Thymus (tissue), 11 donors: ENCODE results near the gene TMEM54. TPM values are rescaled to one million over a fixed set of nuclear protein-coding genes. Genes with fewer than 3 reads are reported as not detected.

Experiments
- DNase-seq, 9 donors: peaks; one replicate each; pipeline ENCODE4 v3.0.0-alpha.2; 2013; ENCODE audit warnings: low spot score in 9 of 9, low read depth in 6 of 9, missing footprints in 1 of 9
- H3K27ac ChIP-seq, 2 donors: one replicate each; pipeline ENCODE4 v1.5.1; 2013; ENCODE audit warnings: control low read depth in 1 of 2, low read depth in 1 of 2, low read length in 1 of 2, mild to moderate bottlenecking in 1 of 2, moderate library complexity in 1 of 2
- H3K27me3 ChIP-seq, 2 donors: one replicate each; pipeline ENCODE4 v1.5.1; 2013; ENCODE audit warnings: low read length in 1 of 2; ENCODE audit not compliant: control insufficient read depth in 2 of 2, insufficient read depth in 1 of 2
- H3K36me3 ChIP-seq, 2 donors: one replicate each; pipeline ENCODE4 v1.5.1; 2013; ENCODE audit warnings: low read length in 1 of 2, mild to moderate bottlenecking in 1 of 2, moderate library complexity in 1 of 2; ENCODE audit not compliant: control insufficient read depth in 2 of 2, insufficient read depth in 2 of 2
- H3K4me1 ChIP-seq, 2 donors: one replicate each; pipeline ENCODE4 v1.5.1; 2013; ENCODE audit warnings: low read length in 2 of 2; ENCODE audit not compliant: control insufficient read depth in 2 of 2, insufficient read depth in 2 of 2
- H3K4me3 ChIP-seq, 2 donors: one replicate each; pipeline ENCODE4 v1.5.1; 2013; ENCODE audit warnings: low read length in 2 of 2, control low read depth in 1 of 2, mild to moderate bottlenecking in 1 of 2
- H3K9me3 ChIP-seq, 2 donors: one replicate each; pipeline ENCODE4 v1.5.1; 2013; ENCODE audit warnings: low read length in 1 of 2, mild to moderate bottlenecking in 1 of 2; ENCODE audit not compliant: control insufficient read depth in 2 of 2, insufficient read depth in 1 of 2
- WGBS: extraction: QIAGEN DNeasy Blood & Tissue Kit; methylation state at CpG from one replicate; pipeline ENCODE4 v1.1.7; 2013; 5-methylcytosine and 5-hydroxymethylcytosine counted together
- polyA plus RNA-seq: library from polyadenylated mRNA; stranded (reverse); fragments of 200-250 nt; gene quantifications from one replicate; pipeline ENCODE4 v1.2.3, GENCODE V29; 2013
- total RNA-seq: library from RNA; stranded (reverse); fragments of 120-200 nt; gene quantifications from one replicate; pipeline ENCODE4 v1.2.4, GENCODE V29; 2013
- donor health status: healthy.

Gene TMEM54
- total and polyA plus RNA-seq, 2 donors: 2.2 to 12.9 TPM

DNA sequence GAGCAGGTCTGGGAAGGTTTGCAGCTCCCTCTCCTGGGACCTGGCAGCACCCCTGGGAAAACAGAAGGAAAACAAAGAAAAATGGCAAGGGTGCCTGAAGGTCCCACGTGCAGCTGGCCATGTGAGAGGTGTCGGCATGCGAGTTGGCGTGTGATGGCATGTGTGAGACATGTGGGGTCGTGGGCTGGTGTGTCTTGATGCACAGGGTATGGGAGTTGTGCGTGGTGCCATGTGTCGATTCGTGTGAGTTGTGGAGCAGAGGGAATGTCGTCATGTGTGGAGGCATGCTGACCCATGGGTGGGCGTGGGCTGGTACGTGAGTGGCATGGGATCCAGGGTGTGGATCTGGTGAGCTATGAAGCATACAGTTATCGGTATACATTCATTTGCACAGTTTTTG lies 13.6 kb downstream of the TMEM54 start:
- 82% methylated on average over 12 of the region's 12 CpGs for WGBS
- no peak for DNase-seq

DNA sequence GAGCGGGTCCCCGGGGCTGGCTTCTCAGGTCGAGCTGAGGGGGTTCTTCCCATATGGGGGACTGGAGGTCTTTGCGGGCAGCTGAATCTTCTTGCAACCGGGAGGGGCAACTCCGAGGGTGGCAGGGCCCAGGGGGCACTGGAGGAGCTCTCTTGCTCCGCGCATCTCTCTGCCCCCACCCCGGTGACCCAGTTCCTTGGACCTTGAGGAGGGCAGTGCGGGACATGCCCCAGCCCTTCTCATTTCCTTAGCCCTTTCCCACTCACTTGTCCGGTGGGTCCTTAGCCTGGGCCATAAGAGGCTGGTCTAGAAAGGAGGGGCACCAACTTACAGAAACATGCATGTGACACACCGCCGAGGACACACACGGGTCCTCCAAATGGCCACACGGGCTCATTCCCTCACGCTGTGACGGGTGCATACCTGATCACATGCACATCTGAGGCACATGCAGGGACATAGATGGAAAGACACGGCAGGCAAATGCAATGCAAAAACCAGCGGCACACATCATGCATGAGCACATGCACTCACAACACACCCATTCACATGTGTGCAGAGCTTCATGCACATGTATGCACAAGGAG lies 14.3 kb downstream of the TMEM54 start:
- H3K9me3 ChIP-seq: peaks cover 0 to 3% of the 10 kb centered on the region in 2 donors
- H3K4me1 ChIP-seq: peaks cover 0 to 4% of the 10 kb centered on the region in 2 donors
- WGBS: 53% methylated on average over 19 of the region's 19 CpGs
- H3K27ac ChIP-seq: no peak overlapping the region
- peaks cover 43 to 94% of the 10 kb centered on the region in 2 donors for H3K27me3 ChIP-seq
- no peak for DNase-seq
- no peak overlapping the region for H3K4me3 ChIP-seq
- no peaks in the 10 kb centered on the region for H3K36me3 ChIP-seq

More for the DNA sequence above, 13.6 kb downstream of the TMEM54 start:
- Histone ChIP-seq H3K27ac (no peak overlapping the region), H3K4me3 (no peak overlapping the region), H3K36me3 (no peaks in the 10 kb centered on the region), H3K4me1 (peaks cover 0 to 4% of the 10 kb centered on the region in 2 donors), H3K27me3 (peaks cover 50 to 94% of the 10 kb centered on the region in 2 donors), H3K9me3 (peaks cover 3 to 7% of the 10 kb centered on the region in 2 donors)

DNA sequence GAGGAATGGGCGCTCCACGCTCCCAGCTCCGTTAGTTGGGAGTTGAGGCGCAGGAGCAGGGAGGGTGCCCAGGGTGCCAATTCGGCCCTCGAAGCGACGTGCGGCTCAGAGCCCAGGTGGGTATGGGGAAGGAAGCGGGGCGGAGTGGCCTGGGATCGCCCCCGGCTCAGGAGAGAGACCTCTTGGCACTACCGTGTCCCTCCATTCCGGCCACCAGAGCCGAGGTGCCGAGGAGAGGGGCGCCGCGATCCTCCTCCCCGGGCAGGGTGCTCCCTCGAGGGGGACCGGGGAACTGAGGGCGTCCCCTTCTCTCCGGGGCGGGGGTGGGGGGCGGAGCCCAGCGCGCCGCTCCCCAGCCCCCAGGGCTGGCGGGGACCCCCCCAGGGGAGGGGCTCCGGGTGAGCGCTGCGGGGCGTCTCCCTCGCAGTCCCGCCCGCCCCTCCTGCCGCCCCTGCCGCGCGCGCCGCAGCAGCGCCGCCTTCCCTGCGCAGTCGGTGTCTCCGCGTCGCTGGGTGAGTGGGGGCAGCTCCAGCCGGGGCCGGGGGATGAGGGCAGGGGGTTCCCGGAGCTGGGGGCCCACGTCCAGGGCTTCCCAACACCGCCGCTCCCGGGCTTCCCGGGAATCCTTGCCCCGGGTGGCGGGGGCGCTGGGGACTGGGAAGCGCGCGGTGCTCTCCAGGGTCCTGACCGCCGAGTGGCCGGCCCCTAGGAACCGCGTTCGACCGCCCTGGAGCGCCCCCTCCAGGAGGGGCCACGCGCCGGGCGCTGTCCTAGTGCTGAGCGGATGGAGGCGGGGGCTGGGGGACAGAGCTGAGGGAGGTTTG lies 15.0 kb downstream of the TMEM54 start, which contains the start of gene HPCA:
HPCA (plus strand) TSS at position 488 of the 824 bp plus-strand sequence. CDS start 2,408 bp downstream, outside the sequence.
- Histone ChIP-seq H3K27me3 (peaks cover 41 to 94% of the 10 kb centered on the region in 2 donors), H3K9me3 (peaks cover 0 to 3% of the 10 kb centered on the region in 2 donors), H3K36me3 (no peaks in the 10 kb centered on the region), H3K4me3 (no peak within 1 kb of the TSS), H3K4me1 (peaks cover 0 to 4% of the 10 kb centered on the region in 2 donors), H3K27ac (no peak within 1 kb of the TSS)
- DNase-seq: peak in 6 of 9 donors; percentile 28 to 68 (median 46)
- WGBS: 5% methylated on average over 79 of the region's 79 CpGs

GRCh38 chr1:32885676-32886003 lies 15.5 kb downstream of the TMEM54 start:
- WGBS: 25% methylated on average over 8 of the region's 8 CpGs
- no peak for DNase-seq
- peaks cover 0 to 3% of the 10 kb centered on the region in 2 donors for H3K9me3 ChIP-seq
- peaks cover 0 to 4% of the 10 kb centered on the region in 2 donors for H3K4me1 ChIP-seq
- H3K27me3 ChIP-seq: peaks cover 41 to 94% of the 10 kb centered on the region in 2 donors
- H3K27ac ChIP-seq: no peak overlapping the region
- no peak overlapping the region for H3K4me3 ChIP-seq
- no peaks in the 10 kb centered on the region for H3K36me3 ChIP-seq

DNA sequence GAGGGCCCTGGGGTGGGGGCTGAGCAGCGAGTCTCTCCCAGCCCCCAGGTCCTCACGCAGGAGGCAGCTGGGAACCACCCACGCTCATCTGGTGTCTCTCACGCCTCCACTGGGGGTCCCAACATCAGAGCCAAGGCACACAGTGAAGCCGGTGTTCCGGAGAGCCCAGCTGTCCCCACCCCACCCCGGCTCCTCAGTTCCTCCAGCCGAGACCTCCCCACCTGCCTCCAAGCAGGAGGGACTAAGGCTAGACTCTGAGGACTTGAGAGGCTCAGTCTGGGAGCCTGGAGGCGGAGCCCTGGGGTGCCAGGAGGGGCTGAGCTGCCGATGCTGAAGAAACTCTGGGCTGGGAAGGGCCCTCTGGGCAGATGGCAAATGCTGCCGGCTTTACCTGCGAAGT lies 16.5 kb downstream of the TMEM54 start:
- Histone ChIP-seq H3K36me3 (no peaks in the 10 kb centered on the region), H3K9me3 (peaks cover 0 to 3% of the 10 kb centered on the region in 2 donors), H3K27ac (no peak overlapping the region), H3K4me1 (peaks cover 0 to 4% of the 10 kb centered on the region in 2 donors), H3K4me3 (no peak overlapping the region), H3K27me3 (peaks cover 34 to 86% of the 10 kb centered on the region in 2 donors)
- 54% methylated on average over 12 of the region's 12 CpGs for WGBS
- DNase-seq: no peak

DNA sequence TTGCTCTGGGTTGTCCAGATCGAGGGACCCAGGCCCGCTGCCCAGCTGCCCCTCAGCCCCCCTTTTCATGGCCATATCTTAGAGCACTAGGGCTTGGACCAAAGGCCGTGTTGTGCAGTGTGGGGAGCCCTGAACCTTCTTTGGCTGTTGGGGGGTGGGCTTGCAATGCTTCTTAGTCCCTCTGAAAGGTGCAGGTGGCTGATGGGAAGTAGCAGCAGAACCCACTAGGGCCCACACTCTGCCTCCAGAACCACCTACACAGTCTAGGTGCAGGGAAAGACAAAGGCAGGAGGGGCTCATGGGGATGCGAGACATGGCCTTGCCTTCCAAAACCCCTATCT lies 17.2 kb downstream of the TMEM54 start:
- WGBS: 56% methylated on average over 4 of the region's 4 CpGs
- H3K9me3 ChIP-seq: peaks cover 0 to 3% of the 10 kb centered on the region in 2 donors
- no peak overlapping the region for H3K27ac ChIP-seq
- no peak overlapping the region for H3K4me3 ChIP-seq
- no peak for DNase-seq
- H3K4me1 ChIP-seq: peaks cover 0 to 4% of the 10 kb centered on the region in 2 donors
- H3K36me3 ChIP-seq: no peaks in the 10 kb centered on the region
- peaks cover 34 to 82% of the 10 kb centered on the region in 2 donors for H3K27me3 ChIP-seq

DNA sequence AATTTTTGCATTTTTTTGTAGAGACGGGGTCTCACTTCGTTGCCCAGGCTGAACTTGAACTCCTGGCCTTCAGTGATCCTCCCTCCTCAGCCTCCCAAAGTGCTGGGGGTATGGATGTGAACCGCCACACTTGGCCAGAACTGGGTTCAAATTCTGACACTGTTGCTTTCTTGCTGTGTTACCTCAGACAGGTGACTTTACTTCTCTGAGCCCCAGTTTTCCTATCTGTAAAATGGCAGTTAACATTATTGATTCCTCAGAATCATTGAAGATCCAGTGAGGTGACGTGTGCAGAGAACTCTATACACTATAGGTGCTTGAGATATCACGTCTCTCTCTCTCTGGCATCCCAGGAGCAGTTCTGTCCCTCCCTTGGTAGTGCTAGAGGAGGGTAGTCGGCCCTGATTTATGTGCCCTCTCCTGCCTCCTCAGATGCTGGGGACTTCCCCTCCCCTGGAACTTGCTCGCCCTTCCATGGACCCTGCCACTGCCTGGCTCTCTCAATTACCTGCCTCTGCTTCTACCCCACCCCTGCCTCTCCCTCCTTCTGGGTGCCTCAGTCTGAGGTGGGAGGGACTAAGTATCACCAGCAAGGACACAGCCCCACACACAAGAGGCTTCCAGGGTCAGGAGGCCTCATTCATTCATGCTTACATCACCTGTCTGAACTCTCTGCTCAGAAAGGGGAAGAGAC lies 17.7 kb downstream of the TMEM54 start:
- DNase-seq: no peak
- Histone ChIP-seq H3K27ac (no peak overlapping the region), H3K9me3 (peaks cover 0 to 3% of the 10 kb centered on the region in 2 donors), H3K4me3 (no peak overlapping the region), H3K27me3 (peaks cover 32 to 81% of the 10 kb centered on the region in 2 donors), H3K36me3 (no peaks in the 10 kb centered on the region), H3K4me1 (peaks cover 0 to 4% of the 10 kb centered on the region in 2 donors)
- 85% methylated on average over 7 of the region's 7 CpGs for WGBS

GRCh38 chr1:32881871-32882850 lies 19.0 kb downstream of the TMEM54 start:
- Histone ChIP-seq H3K9me3 (peaks cover 0 to 3% of the 10 kb centered on the region in 2 donors), H3K4me1 (peaks cover 0 to 4% of the 10 kb centered on the region in 2 donors), H3K36me3 (no peaks in the 10 kb centered on the region), H3K27me3 (peaks cover 30 to 81% of the 10 kb centered on the region in 2 donors), H3K4me3 (no peak overlapping the region), H3K27ac (no peak overlapping the region)
- 36% methylated on average over 22 of the region's 22 CpGs for WGBS
- DNase-seq: no peak
